Bone marrow (tissue), 2 donors: ENCODE results near the gene BCL2L13.
"Not testable (repeated sequence)": the region's sequence is repeated elsewhere in the genome, so short reads cannot be mapped to it uniquely, and the experiment has no call there.

Source experiments
- DNase-seq, 2 donors: peaks; one replicate each; lab custom pipeline; 2025; lab: John Stamatoyannopoulos, UW

BCL2L13 gene

DNA sequence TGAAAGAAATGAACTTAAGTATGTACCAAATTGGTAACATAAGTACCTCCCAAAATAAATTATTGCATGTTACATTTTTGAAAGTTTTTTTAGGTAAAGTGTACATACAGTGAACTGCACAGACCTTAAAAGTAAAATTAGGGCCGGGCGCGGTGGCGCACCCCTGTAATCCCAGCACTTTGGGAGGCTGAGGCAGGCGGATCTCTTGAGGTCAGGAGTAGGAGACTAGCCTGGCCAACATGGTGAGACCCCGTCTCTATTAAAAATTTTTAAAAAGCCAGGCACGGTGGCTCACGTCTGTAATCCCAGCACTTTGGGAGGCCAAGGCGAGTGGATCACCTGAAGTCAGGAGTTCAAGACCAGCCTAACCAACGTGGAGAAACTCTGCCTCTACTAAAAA is 1.7 kb upstream of the BCL2L13 start:
- not testable (repeated sequence) for DNase-seq

DNA sequence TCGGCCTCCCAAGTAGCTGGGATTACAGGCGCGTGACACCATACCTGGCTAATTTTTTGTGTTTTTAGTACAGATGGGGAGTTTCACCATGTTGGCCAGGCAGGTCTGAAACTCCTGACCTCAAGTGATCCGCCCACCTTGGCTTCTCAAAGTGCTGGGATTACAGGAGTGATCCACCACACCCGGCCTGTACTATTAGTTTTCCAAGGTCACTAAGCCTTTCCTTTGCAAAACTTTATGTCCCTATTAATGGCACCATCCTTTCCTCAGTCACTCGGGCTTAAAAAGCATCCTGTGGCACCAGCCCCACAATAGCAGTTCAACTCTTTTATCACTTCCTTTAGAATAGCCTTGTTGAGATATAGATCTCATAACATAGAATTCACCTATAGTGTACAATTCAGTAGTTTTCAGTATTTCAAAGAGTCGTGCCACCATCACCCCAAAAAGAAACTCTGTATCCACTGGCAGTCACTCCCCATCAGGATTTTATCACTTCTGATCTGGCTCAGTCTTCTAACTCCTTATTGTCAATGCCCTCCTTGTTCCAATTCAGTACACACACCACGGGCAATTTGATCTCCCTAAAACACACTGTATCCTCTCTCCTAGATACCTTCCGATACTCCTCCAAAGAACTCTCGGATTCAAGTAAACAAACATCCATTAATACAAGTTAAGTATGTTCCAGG is 921 bp upstream of the BCL2L13 start:
- no peak for DNase-seq

DNA sequence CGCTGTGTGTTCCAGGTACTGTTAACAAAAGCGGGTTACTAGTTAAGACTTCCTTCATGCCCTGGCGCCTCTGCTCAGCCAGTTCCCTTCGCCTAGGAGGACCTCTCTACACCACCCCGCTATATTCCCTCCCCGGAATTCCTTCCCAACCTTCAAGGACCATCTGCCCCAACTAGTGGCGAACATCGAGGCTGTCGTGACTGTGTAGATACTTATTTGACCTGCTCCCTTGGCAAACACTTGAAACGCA is 450 bp upstream of the BCL2L13 start:
- no peak for DNase-seq

DNA sequence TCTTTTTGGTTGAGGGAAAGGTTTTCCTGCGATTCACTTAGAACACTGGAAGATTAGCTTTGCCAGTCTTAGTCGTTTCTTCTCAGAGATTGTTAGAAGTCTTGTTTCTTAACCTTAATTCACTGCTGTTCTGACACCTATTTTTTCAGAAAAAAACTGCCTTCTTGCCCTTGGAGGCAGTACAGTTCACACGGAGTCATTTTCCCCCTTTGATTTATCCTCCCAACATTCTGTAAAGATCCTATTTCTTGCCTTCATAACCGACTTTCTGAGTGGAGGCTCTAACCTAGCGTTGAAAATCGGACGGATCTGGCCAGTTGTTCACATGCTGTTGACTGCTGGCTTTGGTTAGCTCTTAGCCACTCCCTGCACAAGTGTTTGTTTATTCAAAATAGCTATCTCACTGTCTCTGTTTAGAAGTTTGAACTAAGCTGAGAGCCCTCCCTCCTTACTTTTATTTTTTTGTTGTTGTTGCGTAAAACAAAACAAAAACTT is 737 bp downstream of the BCL2L13 start:
- DNase-seq, result no peak

DNA sequence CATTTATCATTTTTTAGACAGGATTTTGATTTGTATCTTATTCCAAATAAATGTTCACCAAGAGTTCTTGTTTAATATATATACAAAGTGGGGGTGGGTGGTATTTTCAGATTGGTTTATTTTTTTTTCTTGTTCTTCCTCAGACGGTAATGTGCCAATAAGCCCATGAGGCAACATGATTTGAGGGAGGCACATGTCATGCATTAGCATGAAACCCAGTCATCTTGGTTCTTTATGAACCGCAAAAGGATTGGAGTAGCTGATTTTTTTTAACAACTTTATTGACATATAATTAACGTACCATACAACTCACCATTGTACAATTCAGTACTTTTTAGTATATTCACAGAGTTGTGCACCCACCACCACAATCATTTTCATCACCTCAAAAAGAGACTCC is 2.7 kb downstream of the BCL2L13 start:
- DNase-seq, result no peak

DNA sequence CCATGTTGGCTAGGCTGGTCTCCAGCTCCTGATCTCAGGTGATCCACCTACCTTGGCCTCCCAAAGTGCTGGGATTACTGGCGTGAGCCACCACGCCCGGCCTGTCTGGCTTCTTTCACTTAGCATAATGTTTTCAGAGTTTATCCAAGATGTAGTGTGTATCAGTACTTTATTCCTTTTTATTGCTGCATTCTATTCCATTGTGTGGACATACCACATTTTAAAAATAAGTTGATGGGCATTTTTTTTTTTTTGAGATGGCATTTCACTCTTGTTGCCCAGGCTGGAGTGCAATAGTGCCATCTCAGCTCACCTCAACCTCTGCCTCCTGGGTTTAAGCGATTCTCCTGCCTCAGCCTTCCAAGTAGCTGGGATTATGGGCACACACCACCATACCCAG is 3.8 kb downstream of the BCL2L13 start:
- not testable (repeated sequence) for DNase-seq

DNA sequence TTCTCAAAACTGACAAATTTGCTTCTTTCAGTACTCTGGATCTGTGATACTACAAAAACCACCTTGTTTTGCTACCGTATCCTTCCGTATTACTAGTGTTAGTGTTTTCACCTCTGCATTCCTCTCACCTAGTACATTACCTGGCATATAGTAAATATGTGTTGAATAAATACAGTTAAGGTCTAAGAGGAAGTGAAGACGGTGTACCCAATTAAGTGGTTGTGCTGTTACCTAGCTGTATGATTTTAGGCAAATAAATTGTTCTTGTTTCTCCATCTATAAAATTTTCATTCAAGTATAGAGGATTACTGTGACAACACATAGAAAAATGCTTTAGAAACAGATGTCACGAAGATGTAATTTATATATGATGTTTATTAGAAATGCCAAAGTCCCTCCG is 8.9 kb downstream of the BCL2L13 start:
- no peak for DNase-seq

DNA sequence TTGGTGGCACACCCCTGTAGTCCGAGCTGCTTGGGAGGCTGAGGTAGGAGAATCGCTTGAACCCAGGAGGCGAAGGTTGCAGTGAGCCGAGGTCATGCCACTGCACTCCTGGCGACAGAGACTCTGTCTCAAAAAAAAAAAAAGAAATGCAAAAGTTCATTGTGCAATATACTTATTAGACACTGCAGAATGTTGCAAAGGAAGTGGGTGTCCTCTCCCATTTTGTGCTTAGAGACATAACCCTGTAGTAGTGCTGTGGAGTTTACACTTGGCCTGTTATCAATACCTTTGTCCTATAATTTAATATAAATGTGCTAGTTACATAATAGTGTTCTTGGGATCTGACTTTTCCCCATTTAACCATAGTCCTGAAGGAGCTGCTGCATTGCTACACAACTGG is 9.4 kb downstream of the BCL2L13 start:
- DNase-seq, result no peak

DNA sequence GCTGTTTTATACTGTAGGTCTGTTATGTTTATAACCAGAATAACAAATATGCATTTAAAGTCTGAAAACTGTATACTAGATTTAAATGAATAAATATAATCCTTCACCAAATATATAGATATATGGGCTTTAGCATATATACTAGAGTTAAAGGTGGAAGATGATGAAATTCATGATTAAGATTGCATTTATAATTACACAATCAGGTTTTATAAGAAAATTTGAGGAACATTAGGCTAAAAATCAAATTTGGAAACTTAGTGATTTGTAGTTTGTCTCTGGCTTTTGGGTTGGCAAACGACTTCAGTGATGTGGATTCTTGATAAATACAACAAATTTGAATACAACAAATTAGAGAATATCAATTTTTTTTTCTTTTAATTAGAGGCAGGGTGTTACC is 10.0 kb downstream of the BCL2L13 start:
- no peak for DNase-seq

DNA sequence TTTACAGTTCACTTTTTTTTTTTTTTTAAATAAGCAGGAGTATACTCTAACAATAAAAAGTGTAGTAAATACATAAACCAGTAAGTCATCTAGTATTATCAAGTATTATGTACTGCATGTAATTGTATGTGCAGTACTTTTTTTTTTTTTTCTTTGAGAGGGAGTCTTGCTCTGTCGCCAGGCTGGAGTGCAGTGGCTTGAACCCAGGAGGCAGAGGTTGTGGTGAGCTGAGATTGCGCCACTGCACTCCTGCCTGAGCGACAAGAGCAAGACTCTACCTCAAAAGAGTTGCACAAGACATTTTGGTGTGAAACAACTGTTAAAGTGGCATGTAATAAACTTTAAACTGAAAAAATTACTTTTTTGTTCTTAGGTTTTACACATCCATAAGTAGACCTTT is 16.7 kb downstream of the BCL2L13 start:
- no peak for DNase-seq

DNA sequence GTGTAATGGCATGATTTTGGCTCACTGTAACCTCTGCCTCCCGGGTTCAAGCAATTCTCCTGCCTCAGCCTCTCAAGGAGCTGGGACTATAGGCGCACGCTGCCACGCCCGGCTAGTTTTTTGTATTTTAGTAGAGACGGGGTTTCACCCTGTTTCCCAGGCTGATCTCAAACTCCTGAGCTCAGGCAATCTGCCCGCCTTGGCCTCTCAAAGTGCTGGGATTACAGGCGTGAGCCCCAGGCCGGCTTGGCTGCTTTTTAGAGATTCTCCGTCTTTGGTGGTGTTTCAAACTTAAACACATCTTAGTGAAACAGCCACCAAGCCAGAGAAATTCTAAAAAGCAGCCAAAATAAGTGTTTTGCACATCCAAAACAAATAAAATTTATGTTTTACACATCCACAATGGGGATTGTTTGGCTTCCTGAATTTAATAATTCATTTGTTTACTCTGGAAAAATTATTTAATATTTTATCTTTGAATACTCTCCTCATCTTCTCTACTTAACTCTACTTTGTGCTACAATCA is 18.4 kb downstream of the BCL2L13 start:
- no peak for DNase-seq

DNA sequence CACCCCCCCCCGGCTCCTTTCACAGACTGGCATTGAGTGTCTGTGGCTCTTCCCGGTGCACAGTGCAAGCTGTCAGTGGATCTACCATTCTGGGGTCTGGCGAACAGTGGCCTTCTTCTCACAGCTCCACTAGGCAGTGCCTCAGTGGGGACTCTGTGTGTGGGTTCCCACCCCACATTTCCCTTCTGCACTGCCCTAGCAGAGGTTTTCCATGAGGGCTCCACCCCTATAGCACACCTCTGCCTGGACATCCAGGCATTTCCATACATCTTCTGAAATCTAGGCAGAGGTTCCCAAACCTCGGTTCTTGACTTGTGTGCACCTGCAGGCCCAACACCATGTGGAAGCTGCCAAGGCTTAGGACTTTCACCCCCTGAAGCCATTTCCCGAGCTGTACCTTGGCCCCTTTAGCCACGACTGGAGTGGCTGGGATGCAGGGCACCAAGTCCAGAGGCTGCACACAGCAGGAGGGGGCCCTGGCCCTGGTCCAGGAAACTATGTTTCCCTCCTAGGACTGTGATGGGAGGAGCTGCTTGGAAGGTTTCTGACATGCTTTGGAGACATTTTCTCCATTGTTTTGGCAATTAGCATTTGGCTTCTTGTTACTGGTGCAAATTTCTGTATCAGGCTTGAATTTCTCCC is 26.0 kb downstream of the BCL2L13 start:
- no peak for DNase-seq

DNA sequence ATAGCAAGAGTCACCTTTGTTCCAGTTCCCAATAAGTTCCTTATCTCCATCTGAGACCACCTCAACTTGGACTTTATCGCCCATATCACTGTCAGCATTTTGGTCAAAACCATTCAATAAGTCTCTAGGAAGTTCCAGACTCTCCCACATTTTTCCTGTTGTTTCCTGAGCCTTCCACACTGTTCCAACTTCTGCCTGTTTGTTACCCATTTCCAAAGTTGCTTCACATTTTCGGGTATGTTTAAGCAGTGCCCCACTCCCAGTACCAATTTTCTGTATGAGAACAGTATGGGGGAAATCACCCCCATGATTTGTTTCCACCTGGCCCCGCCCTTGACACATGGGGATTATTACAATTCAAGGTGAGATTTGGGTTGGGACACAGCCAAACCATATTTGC is 26.7 kb downstream of the BCL2L13 start:
- no peak for DNase-seq

DNA sequence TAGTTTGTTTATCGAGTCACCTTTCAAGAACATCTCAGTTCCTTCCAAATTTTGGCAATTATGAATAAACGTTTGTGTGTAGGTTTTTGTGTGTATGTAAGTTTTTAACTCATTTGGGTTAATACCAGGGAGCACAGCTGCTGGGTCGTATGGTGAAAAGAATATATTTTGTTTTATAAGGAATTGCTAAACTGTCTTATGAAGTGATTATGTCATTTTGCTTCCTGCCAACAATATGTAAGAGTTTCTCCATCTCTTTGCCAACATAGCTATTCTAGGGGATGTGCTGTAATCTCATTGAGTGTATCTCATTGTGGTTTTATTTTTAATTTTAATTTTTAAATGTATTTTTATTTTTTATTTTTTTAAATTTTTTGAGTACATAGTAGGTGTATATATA is 27.3 kb downstream of the BCL2L13 start:
- no peak for DNase-seq

DNA sequence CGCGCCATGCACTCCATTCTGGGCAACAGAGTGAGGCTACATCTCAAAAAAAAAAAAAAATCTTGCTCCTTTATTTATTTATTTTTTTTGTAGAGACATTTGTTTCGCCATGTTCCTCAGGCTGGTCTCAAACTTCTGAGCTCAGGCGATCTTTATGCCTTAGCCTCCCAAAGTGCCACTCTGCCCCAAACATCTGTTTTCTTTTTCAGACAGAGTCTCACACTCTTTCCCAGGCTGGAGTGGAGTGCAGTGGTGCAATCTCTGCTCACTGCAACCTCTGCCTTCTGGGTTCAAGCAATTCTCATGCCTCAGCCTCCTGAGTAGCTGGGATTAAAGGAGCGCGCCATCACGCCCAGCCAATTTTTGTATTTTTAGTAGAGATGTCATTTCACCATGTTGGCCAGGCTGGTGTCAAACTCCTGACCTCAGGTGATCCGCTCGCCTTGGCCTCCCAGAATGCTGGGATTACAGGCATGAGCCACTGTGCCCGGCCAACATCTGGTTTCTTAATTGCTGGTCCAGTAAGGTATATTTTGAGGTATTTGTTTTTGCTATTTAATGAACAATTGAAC is 33.0 kb downstream of the BCL2L13 start:
- DNase-seq, result not testable (repeated sequence)

DNA sequence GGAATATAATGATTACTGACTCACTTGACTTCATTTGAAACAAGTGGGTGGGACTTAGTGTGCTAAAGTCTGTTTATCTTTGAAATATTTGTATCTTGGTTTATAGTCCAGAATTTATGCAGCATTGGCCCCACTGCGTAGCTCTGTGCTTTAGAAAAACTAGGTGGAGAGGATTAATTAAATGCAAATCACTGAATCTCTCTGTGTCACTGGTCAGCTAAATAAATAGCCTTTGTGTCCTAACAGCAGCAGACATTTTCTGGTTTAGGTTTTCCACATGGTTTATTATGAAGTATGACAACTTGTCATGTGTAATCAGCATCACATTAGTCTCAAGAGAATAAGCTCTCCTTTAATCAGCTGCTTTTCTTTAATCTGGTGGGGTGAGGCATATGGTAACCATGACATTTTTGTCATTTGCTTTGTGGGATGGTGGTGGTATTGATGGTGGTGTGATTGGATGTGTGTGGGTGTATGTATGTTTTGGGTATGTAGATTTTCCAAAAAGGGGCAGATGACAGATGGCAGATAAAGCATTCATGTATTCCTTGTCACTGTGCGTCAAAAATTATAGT is 33.9 kb downstream of the BCL2L13 start:
- DNase-seq, result no peak

DNA sequence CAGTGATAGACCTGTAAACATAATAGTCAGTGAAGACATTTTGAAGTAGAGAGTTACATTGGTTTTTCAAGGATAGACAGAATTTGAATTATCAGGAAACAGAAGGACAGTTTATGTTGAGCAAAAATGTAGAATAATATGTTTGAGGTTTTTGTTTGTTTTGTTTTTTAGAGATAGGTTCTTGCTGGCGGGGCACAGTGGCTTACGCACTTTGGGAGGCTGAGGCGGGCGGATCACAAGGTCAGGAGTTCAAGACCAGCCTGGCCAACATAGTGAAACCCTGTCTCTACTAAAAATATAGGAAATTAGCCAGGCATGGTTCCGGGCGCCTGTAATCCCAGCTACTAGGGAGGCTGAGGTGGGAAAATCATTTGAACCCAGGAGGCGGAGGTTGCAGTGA is 35.6 kb downstream of the BCL2L13 start:
- no peak for DNase-seq

DNA sequence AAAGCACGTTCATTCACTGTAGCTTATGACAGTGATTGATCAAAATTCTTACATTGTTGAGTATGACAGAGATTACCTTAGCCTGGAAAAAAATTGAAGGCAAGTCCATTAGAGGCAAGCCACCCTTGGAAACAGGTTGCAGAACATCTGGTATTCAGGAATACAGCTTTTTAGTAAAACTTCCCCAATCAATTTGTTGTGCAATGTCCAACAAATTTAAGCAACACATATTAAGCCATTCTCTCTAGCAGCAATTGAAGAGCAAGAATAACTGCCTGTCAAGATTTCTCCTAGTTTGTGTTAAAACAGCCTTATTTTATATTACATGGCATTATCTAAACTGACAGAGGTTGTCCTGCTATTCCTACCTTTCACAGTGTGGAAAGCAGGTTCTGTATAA is 37.0 kb downstream of the BCL2L13 start:
- DNase-seq, result no peak

DNA sequence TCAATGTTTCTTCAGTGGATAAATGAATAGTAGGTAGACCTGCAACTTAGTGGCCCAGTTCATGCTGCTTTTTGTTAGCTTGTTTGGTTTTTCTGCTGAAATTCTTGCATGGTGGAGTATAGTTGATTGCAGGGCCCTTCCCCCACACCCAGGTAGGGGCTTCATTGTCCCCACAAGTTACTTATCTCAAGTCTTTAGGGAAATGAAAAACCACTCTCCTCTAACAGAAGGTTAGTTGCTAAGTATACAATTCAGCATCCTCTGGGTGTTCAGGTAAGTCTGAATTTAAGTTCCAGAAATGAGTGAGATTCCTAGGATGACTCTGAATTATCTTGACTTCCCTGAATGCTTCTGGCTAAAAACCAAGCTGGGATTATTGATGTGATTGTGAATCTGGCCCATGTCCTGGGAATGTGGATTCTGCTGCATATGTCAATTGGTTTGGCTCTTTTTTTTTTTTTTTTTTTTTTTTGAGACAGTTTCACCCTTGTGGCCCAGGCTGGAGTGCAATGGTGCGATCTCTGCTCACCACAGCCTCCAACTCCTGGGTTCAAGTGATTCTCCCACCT is 40.3 kb downstream of the BCL2L13 start:
- DNase-seq, result no peak

DNA sequence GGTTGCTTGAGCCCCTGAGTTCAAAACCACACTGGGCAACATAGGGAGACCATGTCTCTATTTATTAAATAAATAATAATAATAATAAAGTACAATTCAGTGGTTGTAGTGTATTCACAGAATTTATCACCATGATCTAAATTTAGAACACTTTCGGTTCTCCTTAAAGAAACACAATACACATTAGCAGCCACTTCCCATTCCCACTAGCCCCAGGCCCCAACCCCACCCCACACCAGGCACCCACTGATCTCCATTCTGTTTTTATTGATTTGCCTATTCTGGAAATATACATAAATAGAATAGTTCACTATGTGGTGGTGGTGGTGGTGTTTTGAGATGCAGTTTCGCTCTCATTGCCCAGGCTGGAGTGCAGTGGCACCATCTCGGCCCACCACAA is 45.7 kb downstream of the BCL2L13 start:
- DNase-seq, result no peak

DNA sequence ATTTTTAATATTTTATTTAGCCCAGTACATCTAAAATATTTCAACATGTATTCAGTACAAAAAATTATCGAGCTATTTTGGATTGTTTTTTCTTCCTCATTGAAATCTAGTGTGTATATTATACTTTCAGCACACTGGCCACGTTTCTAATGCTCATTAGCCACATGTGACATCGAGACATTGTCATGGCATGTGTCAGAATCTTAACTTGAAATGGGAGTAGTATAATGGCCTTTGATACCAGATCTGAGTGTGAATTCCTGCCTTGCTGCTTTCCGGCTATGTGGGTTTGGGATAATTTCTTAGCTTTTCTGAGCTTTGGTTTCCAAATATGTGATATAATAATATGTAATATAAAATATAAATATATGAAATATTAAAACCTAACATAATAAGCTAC is 54.3 kb downstream of the BCL2L13 start:
- DNase-seq, result no peak

DNA sequence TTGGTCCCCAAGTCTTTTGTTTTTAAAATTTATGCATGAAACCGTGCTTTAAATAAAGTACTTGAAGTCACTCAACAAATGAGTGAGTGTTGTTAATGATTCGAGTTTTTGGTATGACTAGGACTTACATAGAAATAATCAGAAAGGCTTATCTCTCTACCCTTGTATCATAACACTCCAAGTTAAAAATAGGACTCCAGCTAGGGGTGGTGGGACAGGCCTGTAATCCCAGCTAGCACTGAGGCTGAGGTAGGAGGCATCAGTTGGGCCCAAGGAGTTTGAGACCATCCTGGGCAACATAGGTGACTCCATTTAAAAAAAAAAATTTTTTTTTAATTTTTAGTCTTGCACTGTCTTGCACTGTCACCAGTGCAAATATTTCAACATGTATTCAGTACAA is 55.6 kb downstream of the BCL2L13 start:
- DNase-seq, result no peak

DNA sequence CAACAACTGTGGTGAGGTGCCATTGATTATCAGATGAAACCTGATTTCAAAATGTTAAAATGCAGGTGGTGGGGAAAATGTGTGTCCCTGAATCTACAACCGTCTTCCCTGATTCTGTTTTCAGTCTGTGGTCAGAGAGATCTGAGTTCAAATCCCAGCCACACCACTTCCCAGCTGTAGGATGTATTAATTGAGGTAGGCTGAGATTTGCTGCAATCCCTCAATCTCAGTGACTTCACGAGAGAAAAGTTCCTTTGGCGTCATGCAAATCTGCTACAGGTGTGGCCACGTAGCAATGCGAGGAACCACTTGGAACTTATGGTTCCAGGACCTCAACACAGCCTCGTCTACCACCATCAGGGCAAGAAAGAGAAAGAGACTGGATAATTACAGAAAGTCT is 56.2 kb downstream of the BCL2L13 start:
- no peak for DNase-seq
